A172 (cell line): Measurements from ENCODE around the gene MRPL45. TPM values are rescaled to one million over a fixed set of nuclear protein-coding genes. Genes with fewer than 3 reads are reported as not detected.
A peak's percentile ranks its signal among the peaks of the same experiment; 100 is the strongest.
"Not testable (repeated sequence)": the region's sequence is repeated elsewhere in the genome, so short reads cannot be mapped to it uniquely, and the experiment has no call there.

ENCODE experiments used
- DNase-seq: peaks from one replicate; pipeline ENCODE4 v3.0.0-alpha.2; 2015; ENCODE audit warnings: low spot score
- total RNA-seq: library from RNA; depleted of rRNA; stranded (reverse); fragments of >200 nt; shearing (Covaris generic); gene quantifications from 2 replicates; pipeline ENCODE4 v1.2.3, GENCODE V29; 2014; rRNA removed

Gene MRPL45
- 51.6 and 55.2 TPM in 2 replicates for total RNA-seq

DNA sequence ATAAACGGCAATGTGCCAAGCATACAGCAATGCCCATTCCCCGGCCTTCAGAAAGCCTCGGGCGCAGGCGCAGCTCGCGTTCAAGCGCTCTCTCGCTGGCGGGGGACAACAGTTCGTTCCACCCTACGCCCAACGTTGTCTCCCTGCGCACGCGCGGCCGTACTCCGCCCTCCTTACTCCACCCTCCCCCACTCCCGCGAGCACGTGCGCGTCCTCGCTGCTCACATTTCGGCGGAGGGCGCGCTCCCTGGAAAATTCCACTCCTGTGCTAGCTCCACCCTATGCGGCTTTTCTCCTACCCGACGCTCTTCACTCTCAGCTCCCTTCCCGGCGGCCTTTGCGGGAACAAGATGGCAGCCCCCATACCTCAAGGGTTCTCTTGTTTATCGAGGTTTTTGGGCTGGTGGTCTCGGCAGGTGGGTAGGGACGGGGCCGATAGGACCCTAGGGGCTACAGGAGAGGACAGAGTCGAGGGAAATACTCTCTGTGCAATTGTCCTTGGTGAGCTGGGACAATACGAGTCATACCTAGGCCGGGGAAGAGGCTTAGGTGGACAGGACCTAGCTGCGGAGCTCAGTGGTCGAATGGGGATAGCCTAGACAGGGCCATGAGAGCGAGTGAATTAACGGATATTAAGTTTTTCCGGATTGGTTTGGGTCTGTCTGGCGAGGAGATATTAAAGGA is at the start of gene MRPL45:
Gene MRPL45, plus strand, starts transcription at position 335 of the 684 bp plus-strand sequence. Its CDS starts 16 bp downstream, at position 351.
- DNase-seq, result peak; percentile 96

DNA sequence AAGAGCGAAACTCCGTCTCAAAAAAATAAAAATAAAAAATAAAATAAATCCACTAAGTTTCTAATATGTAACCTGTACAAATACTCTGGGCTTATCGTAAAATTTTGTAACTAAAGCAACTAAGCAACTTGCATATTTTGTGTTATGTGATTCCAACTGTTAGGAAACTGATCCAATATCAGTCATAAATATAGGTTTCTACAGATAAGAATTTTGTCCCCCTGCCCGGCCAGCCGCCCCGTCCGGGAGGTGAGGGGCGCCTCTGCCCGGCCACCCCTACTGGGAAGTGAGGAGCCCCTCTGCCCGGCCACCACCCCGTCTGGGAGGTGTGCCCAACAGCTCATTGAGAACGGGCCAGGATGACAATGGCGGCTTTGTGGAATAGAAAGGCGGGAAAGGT is 43.8 kb upstream of the MRPL45 start:
- not testable (repeated sequence) for DNase-seq

- not testable (repeated sequence) for DNase-seq
Measured at GRCh38 chr17:38254357-38254756, 42.6 kb upstream of the MRPL45 start.

- DNase-seq, result peak; percentile 73
Measured at GRCh38 chr17:38257013-38257621, 39.9 kb upstream of the MRPL45 start.

GRCh38 chr17:38265974-38266506 is 30.9 kb upstream of the MRPL45 start:
- not testable (repeated sequence) for DNase-seq

GRCh38 chr17:38266571-38266970 is 30.4 kb upstream of the MRPL45 start:
- DNase-seq, result not testable (repeated sequence)

- DNase-seq, result not testable (repeated sequence)
Measured at GRCh38 chr17:38268138-38268537, 28.8 kb upstream of the MRPL45 start.

- not testable (repeated sequence) for DNase-seq
Measured at GRCh38 chr17:38269045-38269444, 27.9 kb upstream of the MRPL45 start.

DNA sequence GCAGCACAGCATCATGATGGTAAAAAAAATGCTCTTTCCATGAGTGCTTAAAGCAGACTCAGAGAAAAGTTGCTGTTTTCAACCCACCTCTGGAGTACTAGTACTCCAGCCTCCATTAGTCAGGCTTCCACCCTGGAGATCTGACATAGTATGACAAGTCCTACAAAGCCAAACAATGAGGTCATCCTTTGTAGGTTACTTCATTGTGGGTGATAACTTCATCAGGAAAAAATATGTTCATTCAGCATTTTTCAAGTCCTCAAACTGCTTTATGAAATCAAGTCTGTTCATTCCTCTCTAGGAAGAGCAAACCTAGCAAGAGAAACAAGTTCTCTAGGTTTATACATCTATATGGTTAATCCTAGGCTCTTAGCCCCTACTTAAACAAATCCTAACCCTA is 27.4 kb upstream of the MRPL45 start:
- DNase-seq, result not testable (repeated sequence)

DNA sequence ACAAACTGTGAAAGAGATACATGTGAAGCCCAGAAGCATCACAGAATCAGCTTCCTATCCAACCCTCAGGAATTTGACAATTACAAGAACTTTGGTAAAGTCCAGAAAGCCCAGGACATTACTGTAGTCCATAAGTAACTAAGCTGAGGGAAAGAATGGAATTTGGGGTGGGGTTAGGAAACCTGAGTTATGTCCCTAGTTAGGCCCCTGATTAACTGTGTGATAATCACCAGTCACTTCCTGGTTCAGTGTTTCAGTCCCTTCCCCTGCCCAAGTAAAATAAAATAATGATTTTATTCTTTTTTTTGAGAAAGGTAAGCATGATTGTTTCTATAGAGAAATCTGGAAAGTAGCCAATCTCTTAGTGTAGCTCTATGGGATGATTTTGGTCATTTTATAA is 11.0 kb upstream of the MRPL45 start:
- DNase-seq, result peak; percentile 6

DNA sequence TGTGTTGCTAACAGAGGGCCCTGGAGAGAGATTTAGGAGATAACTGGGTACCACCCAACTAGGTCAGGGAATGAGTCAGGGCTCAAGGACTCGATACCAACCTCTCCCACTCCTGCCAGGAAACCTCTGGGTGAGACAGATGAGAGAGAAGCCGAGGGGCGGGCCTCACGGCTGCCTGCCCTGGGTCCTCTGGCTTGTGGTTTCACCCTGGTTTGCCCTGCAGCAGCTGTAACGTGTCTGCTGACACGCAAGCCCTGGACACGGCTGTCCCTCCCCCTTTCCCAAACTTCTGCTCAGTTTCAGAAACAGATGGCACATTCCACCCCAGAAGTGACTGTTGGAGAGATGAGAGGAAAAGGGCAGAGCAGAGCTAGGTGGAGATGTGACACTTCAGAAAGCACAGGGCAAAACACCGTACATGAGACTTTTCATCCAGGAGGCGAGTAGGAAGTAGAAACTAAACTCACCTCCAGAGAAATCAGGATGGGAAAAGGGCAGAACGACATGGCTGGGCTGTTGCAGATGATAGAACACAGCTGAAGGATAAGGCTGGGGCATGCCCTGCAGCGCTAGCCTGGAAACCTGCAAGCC is 10.4 kb upstream of the MRPL45 start:
- DNase-seq, result peak; percentile 71

GRCh38 chr17:38288217-38288827 is 8.6 kb upstream of the MRPL45 start:
- peak; percentile 4 for DNase-seq

DNA sequence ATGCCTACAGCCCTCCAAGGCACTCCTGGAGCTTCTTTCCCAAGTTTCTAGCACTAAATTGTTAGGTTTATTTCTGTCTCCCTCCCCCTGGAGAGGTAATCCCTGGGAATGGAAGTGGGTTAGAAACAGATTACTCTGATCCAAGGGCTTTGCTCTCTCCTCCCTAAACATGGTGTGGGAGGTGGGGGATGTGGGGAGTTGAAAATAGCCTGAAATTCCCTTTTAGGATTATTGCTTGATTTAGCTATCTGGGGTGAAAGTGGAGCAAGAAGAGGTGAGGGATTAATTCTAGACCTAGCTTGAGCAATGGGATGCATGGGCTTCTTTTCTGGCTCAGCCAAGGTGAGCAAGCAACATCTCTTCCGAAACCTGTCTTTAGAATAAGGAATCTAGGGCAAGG is 7.2 kb upstream of the MRPL45 start:
- not testable (repeated sequence) for DNase-seq

- not testable (repeated sequence) for DNase-seq
Measured at GRCh38 chr17:38295602-38296365, 1.2 kb upstream of the MRPL45 start.

- DNase-seq, result no peak
Measured at GRCh38 chr17:38315497-38315896, 18.5 kb downstream of the MRPL45 start.

DNA sequence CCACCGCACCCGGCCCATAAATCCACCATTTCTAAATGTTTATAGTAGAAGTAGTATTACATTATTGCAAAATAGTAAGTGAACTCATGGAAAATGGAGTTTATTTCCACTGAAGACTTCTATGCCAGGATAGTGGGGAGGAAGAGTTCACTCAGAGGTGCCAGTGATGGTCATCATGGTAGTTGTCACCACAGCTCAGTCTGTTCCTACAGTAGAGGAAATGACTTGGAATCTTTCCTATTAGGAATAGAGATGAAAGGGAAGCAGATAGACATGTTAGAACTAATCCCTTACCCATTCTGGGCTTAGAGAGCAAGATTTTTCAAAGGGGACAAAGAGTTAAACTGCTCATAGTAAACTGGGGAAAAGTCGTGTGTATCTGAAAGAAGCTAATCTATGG is 20.1 kb downstream of the MRPL45 start:
- DNase-seq, result no peak

- no peak for DNase-seq
Measured at GRCh38 chr17:38320482-38320881, 23.5 kb downstream of the MRPL45 start.

DNA sequence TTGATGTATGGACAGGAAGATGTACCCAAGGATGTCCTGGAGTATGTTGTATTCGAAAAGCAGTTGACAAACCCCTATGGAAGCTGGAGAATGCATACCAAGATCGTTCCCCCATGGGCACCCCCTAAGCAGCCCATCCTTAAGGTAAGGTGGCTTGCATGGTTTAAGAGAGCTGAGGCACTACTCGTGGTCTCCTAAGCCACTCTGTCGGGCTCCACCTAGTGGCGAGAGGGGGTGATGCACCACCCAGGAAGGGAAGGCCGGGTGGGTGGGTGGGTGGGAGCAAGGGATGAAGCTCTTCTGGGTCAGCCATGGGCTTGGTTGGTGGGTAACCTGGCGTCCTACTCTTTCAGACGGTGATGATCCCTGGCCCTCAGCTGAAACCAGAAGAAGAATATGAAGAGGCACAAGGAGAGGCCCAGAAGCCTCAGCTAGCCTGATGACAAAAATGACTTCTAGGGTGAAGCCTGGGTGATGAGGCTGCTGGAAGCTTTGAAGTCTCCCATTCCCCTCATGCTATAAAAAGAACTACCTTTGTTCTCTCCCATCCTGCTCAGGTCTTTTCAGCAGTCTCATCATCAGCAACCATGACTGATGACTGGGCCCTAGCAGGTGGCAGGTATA is 25.3 kb downstream of the MRPL45 start:
- DNase-seq, result peak; percentile 41

DNA sequence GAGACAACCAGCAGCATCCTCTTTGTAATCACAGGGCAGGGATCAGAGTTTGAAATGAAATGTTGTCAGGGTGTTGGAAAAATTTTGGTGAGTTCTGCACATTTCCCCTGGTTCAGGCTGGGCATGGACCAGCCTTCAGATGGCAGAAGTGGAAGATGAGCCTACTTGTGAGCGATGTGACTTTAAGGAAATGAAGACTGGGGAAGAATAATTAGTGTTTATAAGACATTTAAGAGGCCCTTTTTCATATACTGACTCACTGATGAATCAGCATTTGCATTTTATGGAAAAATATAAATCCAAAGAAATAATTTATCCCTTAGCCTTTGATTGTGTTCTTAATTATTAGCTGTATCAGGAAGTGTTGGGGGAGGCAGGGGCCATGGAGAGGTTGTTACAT is 25.9 kb downstream of the MRPL45 start:
- DNase-seq, result no peak

DNA sequence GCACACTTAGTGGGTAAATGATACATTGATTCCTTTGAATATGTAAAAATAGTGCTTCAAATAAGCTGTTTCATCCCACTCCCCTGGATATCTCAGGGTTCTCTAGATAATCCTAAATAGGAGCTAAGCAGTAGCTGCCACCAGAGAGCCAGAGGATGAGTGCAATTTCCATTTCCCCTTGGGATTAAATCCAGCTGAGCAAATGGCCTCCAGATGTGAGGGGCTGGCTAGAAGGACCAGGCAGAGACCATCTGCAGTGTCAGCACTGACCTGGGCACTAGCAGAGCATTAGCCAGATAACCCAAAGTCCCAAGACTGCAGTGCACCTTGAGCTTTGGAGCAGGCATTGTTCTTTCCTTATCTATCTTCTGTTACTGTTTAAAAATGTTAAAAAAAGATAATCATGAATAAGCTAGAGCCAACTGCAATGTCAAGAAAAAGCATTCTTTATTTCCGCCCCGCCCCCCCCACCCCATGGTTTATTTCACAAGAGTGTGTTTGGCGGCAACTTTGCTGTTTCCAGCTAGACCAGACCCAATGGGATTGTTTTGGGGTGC is 27.3 kb downstream of the MRPL45 start:
- no peak for DNase-seq

GRCh38 chr17:38324772-38325171 is 27.8 kb downstream of the MRPL45 start:
- DNase-seq, result no peak
